ENCODE measurements around the gene NLRP6. TPM values are rescaled to one million over a fixed set of nuclear protein-coding genes. Genes with fewer than 3 reads are reported as not detected.

Gene NLRP6
- total RNA-seq, 2 experiments from 2014 or later: 0.25 to 0.65 TPM

GRCh38 chr11:288478-289397, 10.5 kb downstream of the NLRP6 start, which contains the start of gene PGGHG:
PGGHG (plus strand) TSS chr11:289126; CDS start chr11:289817, 691 bp downstream.
- DNase-seq (ENCODE audit: low spot score): no peak
- intact Hi-C loops (cut with micrococcal nuclease; ENCODE audit: unreplicated experiment): no loop called here
- H3K36me3 ChIP-seq (ENCODE audit: insufficient read depth, low read length): no peaks in the 10 kb centered on the region
- POLR2A ChIA-PET: no interaction called here
- peak within 1 kb of the TSS; percentile 6 for H3K4me3 ChIP-seq (ENCODE audit: low read depth, low read length, poor library complexity, severe bottlenecking)
- TF ChIP-seq CTCF (conservative IDR thresholded peaks at IDR 0.05; ENCODE audit: low read length) (no peak), EZH2phosphoT487 (IDR thresholded peaks at IDR 0.05; ENCODE audit: borderline replicate concordance, low read depth, low read length) (peak; percentile 89; the same call in 1 of the 2 replicates)
- H3K79me2 ChIP-seq (ENCODE audit: insufficient read depth, low read depth, low read length): no peaks in the 10 kb centered on the region
- H3K9me2 ChIP-seq (ENCODE audit: insufficient read depth, low read length): no peaks in the 10 kb centered on the region
- no peak within 1 kb of the TSS for H2AFZ ChIP-seq (ENCODE audit: low read length)
- no peaks in the 10 kb centered on the region for H4K20me1 ChIP-seq (ENCODE audit: insufficient read depth, low read length)
- H3K4me1 ChIP-seq (ENCODE audit: insufficient read depth, low read length, poor library complexity, severe bottlenecking): no peaks in the 10 kb centered on the region
- no TSS peak for BruUV-seq (replicated peaks)
- no peak within 1 kb of the TSS for H3K27ac ChIP-seq (ENCODE audit: low read depth, low read length, poor library complexity, severe bottlenecking)
- peak within 1 kb of the TSS; percentile 34; the same call in 1 of the 2 replicates for H3K4me2 ChIP-seq (ENCODE audit: low read length)
- CTCF ChIA-PET (ENCODE audit: unreplicated experiment): no interaction called here
- H3K9me3 ChIP-seq (ENCODE audit: low read length): no peaks in the 10 kb centered on the region

- Histone ChIP-seq H3K4me3 (ENCODE audit: low read depth, low read length, poor library complexity, severe bottlenecking) (no peak overlapping the region), H3K9me3 (ENCODE audit: low read length) (no peaks in the 10 kb centered on the region), H3K36me3 (ENCODE audit: insufficient read depth, low read length) (no peaks in the 10 kb centered on the region), H3K9me2 (ENCODE audit: insufficient read depth, low read length) (no peaks in the 10 kb centered on the region), H3K4me2 (ENCODE audit: low read length) (peak overlapping the region; percentile 23; the same call in 1 of the 2 replicates), H3K4me1 (ENCODE audit: insufficient read depth, low read length, poor library complexity, severe bottlenecking) (no peaks in the 10 kb centered on the region), H3K79me2 (ENCODE audit: insufficient read depth, low read depth, low read length) (no peaks in the 10 kb centered on the region), H2AFZ (ENCODE audit: low read length) (no peak overlapping the region), H4K20me1 (ENCODE audit: insufficient read depth, low read length) (no peaks in the 10 kb centered on the region), H3K27ac (ENCODE audit: low read depth, low read length, poor library complexity, severe bottlenecking) (no peak overlapping the region)
- no TSS peak for BruUV-seq (replicated peaks)
- intact Hi-C loops (cut with micrococcal nuclease; ENCODE audit: unreplicated experiment): no loop called here
- ChIA-PET POLR2A (no interaction called here), CTCF (ENCODE audit: unreplicated experiment) (no interaction called here)
- DNase-seq (ENCODE audit: low spot score): no peak
- no peak for TF ChIP-seq CTCF (conservative IDR thresholded peaks at IDR 0.05; ENCODE audit: low read length)
- no peak for TF ChIP-seq EZH2phosphoT487 (IDR thresholded peaks at IDR 0.05; ENCODE audit: borderline replicate concordance, low read depth, low read length)
Observed at GRCh38 chr11:289398-289711, 11.1 kb downstream of the NLRP6 start.

Measured in OCI-LY7 (cell line).